Measurements from ENCODE around the gene CCN5. TPM values are rescaled to one million over a fixed set of nuclear protein-coding genes. Genes with fewer than 3 reads are reported as not detected.

The CCN5 gene
- total and polyA plus RNA-seq, 2 of the 13 experiments (the other 11 are each of a cell fraction or from before 2014, with no cell fraction given): 0.12 TPM; not detected in 1

DNA sequence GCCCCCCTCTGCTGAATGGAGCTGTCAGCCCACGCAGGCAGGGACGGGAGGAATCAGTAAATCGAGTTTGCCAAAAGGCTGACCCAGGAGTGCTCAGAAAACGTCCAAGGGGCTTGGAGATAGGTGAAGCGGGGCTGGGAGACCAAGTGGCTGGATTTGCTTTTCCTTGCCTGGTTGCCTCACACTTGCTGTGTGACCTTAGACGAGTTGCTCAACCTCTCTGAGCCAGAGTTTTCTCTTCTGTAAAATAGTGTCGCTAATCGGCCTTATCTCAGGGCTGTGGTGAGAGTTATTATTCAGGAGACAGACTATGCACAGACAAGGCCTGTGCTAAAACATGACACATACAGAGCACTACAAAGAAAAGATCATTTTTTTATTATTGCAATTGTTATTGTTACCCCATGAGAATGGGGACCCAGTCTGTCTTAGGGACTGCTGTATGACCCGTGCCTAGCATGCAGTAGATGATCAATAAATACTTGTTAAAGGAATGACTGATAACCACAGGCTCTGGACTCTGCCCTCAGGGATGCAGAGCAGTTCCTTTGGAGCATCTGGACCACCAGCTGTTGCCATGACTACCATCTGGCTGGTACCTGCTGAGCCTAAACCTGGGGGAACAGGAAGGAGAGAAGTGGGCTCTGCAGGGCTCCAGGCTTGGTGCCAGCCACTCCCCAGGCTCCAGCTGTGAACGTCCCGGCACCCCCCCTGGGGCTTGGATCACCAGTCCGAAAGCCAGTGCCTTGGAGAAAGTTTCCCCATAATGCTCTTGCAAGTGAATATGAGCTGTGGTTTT is 31.4 kb downstream of the CCN5 start (continued):
- TF ChIP-seq CSRNP2 (CRISPR knock-in tag; conservative IDR thresholded peaks at IDR 0.05; ENCODE audit: low read depth): no peak
- TF ChIP-seq ZNF563 (CRISPR knock-in tag; IDR thresholded peaks at IDR 0.05): no peak
- TF ChIP-seq ZNF746 (CRISPR knock-in tag; IDR thresholded peaks at IDR 0.05): no peak
- TF ChIP-seq ZNF484 (CRISPR knock-in tag; IDR thresholded peaks at IDR 0.05; ENCODE audit: borderline replicate concordance, low read depth): no peak
- TF ChIP-seq ZNF224 (CRISPR knock-in tag; IDR thresholded peaks at IDR 0.05): no peak
- TF ChIP-seq ZNF282 (IDR thresholded peaks at IDR 0.05; ENCODE audit: partially characterized antibody): no peak
- no peak for TF ChIP-seq ZNF24 (IDR thresholded peaks at IDR 0.05)
- peak; percentile 93 for TF ChIP-seq ZMYM3 (CRISPR knock-in tag; IDR thresholded peaks at IDR 0.05)
- TF ChIP-seq NCOA1 (CRISPR knock-in tag; IDR thresholded peaks at IDR 0.05): 0 out of 2 replicates have a peak, but pooled peaks have one; percentile 34
- no peak for TF ChIP-seq JARID2 (CRISPR knock-in tag; IDR thresholded peaks at IDR 0.05; ENCODE audit: insufficient replicate concordance)
- TF ChIP-seq ZFP1 (CRISPR knock-in tag; IDR thresholded peaks at IDR 0.05): no peak
- TF ChIP-seq SNAPC4 (CRISPR knock-in tag; IDR thresholded peaks at IDR 0.05): no peak
- TF ChIP-seq ZNF768 (CRISPR knock-in tag; IDR thresholded peaks at IDR 0.05): peak; percentile 99
- TF ChIP-seq, protein P1, sequence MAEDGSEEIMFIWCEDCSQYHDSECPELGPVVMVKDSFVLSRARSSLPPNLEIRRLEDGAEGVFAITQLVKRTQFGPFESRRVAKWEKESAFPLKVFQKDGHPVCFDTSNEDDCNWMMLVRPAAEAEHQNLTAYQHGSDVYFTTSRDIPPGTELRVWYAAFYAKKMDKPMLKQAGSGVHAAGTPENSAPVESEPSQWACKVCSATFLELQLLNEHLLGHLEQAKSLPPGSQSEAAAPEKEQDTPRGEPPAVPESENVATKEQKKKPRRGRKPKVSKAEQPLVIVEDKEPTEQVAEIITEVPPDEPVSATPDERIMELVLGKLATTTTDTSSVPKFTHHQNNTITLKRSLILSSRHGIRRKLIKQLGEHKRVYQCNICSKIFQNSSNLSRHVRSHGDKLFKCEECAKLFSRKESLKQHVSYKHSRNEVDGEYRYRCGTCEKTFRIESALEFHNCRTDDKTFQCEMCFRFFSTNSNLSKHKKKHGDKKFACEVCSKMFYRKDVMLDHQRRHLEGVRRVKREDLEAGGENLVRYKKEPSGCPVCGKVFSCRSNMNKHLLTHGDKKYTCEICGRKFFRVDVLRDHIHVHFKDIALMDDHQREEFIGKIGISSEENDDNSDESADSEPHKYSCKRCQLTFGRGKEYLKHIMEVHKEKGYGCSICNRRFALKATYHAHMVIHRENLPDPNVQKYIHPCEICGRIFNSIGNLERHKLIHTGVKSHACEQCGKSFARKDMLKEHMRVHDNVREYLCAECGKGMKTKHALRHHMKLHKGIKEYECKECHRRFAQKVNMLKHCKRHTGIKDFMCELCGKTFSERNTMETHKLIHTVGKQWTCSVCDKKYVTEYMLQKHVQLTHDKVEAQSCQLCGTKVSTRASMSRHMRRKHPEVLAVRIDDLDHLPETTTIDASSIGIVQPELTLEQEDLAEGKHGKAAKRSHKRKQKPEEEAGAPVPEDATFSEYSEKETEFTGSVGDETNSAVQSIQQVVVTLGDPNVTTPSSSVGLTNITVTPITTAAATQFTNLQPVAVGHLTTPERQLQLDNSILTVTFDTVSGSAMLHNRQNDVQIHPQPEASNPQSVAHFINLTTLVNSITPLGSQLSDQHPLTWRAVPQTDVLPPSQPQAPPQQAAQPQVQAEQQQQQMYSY (CRISPR knock-in tag; IDR thresholded peaks at IDR 0.05): no peak
- no peak for TF ChIP-seq SETDB1 (CRISPR knock-in tag; IDR thresholded peaks at IDR 0.05; ENCODE audit: borderline replicate concordance)
- TF ChIP-seq SRSF9 (IDR thresholded peaks at IDR 0.05; ENCODE audit: borderline replicate concordance, insufficient read depth, low read depth, low read length, poor library complexity, severe bottlenecking): no peak
- TF ChIP-seq PRMT3 (CRISPR knock-in tag; IDR thresholded peaks at IDR 0.05; ENCODE audit: borderline replicate concordance, low read depth): no peak
- no peak for TF ChIP-seq ZNF20 (CRISPR knock-in tag; IDR thresholded peaks at IDR 0.05)
- no peak for TF ChIP-seq ZNF367 (CRISPR knock-in tag; IDR thresholded peaks at IDR 0.05; ENCODE audit: borderline replicate concordance)
- no peak for TF ChIP-seq GFI1 (CRISPR knock-in tag; IDR thresholded peaks at IDR 0.05; ENCODE audit: borderline replicate concordance)
